WERI-Rb-1 (cell line): ENCODE results near the gene GTSF1L.

ENCODE experiments used
- DNase-seq: peaks from one replicate; pipeline ENCODE4 v3.0.0-alpha.2; 2020
- H3K27ac ChIP-seq: fragments of 250-450 bp; sonication (Bioruptor Pico); 2 replicates; pipeline ENCODE4 v1.5.1; 2020; ENCODE audit warnings: mild to moderate bottlenecking, moderate library complexity
- H3K27me3 ChIP-seq: fragments of 250-450 bp; sonication (Bioruptor Pico); 2 replicates; pipeline ENCODE4 v1.5.1; 2021; ENCODE audit warnings: mild to moderate bottlenecking, low read depth, moderate library complexity; ENCODE audit not compliant: insufficient read depth, severe bottlenecking
- H3K36me3 ChIP-seq: fragments of 250-450 bp; sonication (Bioruptor Pico); 2 replicates; pipeline ENCODE4 v1.5.1; 2020; ENCODE audit warnings: mild to moderate bottlenecking, moderate library complexity
- H3K4me3 ChIP-seq: 2 replicates; pipeline ENCODE4 v1.5.1; 2011; ENCODE audit warnings: low read depth, mild to moderate bottlenecking, control low read depth, low read length
- H3K9me3 ChIP-seq: fragments of 250-450 bp; sonication (Bioruptor Pico); 2 replicates; pipeline ENCODE4 v1.5.1; 2021; ENCODE audit warnings: mild to moderate bottlenecking, moderate library complexity; ENCODE audit not compliant: severe bottlenecking
- TF ChIP-seq, protein P1 (sequence below): IDR thresholded peaks from 2 replicates; pipeline ENCODE4 v1.5.1; 2011; ENCODE audit warnings: low read depth, mild to moderate bottlenecking, control low read depth, inconsistent platforms, low read length

The GTSF1L gene

DNA sequence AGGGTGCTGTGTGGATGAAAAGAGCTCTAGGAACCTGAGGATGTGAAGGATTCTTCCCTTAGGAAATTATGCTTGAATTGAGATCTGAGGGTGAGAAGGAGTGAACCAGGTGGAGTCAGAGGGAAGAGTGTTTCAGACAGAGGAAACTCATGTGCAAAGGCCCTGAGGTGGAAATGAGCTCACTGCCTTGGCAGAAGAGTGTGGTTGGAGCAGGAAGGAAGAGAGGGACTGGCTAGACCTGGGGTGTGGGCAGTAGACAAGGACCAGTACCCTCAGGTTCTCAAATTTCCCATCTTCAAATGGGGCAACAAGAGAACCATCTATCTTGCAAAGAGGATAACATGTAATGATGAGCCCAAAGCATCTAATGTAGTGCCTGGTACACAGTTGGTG, 24.0 kb upstream of the GTSF1L start:
- H3K9me3 ChIP-seq, result no peaks in the 10 kb centered on the region

DNA sequence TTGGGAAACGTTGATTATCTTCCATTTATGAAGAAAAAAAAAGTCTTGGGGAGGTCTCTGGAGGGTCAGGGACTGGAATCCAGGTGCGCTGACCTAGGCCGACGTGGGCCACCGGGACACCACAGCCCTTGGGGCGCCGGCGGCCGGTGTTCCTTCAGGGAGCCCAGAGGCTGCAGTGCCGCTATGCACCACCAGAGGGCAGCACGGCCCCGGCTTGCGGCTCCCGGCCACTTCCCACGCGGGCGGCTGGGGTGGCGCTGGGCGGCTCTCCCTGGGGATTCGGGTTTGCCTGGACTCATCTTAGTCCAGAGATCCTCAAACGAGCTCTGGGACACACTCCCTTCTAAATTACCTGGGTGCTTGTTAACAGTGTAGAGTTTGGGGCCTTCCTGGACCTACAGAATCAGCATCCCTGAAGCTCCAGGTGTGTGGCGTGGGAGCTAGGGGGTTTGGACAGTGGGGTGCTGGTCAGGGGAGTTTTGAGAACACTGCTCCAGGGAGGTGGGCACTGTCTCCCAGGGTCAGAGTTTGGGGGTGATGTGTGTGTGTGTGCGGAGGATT, 23.0 kb upstream of the GTSF1L start:
- peak; percentile 75 for DNase-seq
- TF ChIP-seq, protein P1, sequence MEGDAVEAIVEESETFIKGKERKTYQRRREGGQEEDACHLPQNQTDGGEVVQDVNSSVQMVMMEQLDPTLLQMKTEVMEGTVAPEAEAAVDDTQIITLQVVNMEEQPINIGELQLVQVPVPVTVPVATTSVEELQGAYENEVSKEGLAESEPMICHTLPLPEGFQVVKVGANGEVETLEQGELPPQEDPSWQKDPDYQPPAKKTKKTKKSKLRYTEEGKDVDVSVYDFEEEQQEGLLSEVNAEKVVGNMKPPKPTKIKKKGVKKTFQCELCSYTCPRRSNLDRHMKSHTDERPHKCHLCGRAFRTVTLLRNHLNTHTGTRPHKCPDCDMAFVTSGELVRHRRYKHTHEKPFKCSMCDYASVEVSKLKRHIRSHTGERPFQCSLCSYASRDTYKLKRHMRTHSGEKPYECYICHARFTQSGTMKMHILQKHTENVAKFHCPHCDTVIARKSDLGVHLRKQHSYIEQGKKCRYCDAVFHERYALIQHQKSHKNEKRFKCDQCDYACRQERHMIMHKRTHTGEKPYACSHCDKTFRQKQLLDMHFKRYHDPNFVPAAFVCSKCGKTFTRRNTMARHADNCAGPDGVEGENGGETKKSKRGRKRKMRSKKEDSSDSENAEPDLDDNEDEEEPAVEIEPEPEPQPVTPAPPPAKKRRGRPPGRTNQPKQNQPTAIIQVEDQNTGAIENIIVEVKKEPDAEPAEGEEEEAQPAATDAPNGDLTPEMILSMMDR, result peak; percentile 97
- H3K27ac ChIP-seq, result no peak overlapping the region
- H3K27me3 ChIP-seq, result peaks cover 44% of the 10 kb centered on the region
- no peaks in the 10 kb centered on the region for H3K9me3 ChIP-seq
- no peak overlapping the region for H3K4me3 ChIP-seq
- H3K36me3 ChIP-seq, result no peaks in the 10 kb centered on the region

More for the DNA sequence above, 24.0 kb upstream of the GTSF1L start:
- DNase-seq, result no peak
- Histone ChIP-seq H3K27me3 (peaks cover 53% of the 10 kb centered on the region), H3K4me3 (no peak overlapping the region), H3K36me3 (no peaks in the 10 kb centered on the region), H3K27ac (no peak overlapping the region)
- TF ChIP-seq, protein P1, result no peak

DNA sequence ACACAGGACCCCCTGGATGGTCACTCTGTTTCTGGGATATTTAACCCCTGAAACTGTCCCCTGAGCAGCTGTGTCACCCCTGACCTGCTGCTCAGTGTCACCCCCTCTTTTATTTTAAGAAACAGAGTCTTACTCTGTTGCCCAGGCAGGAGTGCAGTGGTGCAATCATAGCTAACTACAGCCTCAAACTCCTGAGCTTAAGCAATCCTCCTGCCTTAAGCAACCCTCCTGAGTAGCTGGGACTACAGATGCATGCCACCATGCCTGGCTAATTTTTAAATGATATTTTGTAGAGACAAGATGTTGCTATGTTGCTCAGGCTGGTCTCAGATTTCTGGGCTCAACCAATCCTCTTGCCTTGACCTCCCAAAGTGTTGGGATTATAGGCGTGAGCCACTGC, 21.5 kb upstream of the GTSF1L start:
- Histone ChIP-seq H3K4me3 (no peak overlapping the region), H3K27me3 (peaks cover 30% of the 10 kb centered on the region), H3K9me3 (no peaks in the 10 kb centered on the region), H3K36me3 (no peaks in the 10 kb centered on the region), H3K27ac (no peak overlapping the region)
- no peak for DNase-seq
- TF ChIP-seq, protein P1, result no peak

DNA sequence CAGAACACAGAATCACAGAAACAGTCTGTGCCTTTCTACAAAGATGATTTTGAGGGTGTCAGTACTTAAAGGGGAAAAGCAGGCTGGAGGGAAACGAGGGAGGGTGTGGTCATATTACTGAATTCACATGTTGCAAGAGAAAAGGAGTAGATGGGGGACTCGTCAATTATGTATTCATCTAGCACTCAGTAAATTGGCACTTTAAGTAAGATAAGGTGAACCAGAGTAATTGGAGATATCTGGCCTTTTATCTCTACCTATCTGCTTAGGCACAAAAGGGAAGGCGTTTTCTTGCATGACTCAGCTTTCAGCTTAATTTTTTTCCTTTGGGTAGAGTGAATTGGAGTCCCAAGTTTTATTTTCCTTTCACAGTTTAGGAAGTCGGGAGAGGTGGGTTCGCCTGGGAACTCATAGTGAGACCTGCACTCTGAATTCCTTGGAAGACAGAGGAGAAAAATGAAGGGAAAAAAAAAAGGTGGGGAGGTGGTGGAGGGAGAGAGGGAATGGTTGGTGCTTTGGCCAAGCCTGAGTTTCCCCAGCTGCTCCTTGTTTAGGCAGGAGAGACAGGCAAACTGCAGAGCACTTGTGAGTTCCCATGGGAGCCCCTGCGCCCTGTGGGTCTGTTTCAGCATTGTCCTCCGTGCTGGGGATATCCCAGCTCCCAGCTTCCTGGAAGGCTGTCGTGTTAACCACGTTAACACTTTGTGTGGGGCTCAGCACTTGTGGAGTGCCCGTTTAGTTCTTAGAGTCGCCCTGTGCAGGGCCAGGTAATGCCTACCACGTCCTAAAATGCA, 19.7 kb upstream of the GTSF1L start:
- H3K9me3 ChIP-seq, result no peaks in the 10 kb centered on the region
- no peak overlapping the region for H3K27ac ChIP-seq
- no peak overlapping the region for H3K4me3 ChIP-seq
- H3K27me3 ChIP-seq, result peaks cover 14% of the 10 kb centered on the region
- no peaks in the 10 kb centered on the region for H3K36me3 ChIP-seq
- DNase-seq, result no peak
- TF ChIP-seq, protein P1, result no peak

DNA sequence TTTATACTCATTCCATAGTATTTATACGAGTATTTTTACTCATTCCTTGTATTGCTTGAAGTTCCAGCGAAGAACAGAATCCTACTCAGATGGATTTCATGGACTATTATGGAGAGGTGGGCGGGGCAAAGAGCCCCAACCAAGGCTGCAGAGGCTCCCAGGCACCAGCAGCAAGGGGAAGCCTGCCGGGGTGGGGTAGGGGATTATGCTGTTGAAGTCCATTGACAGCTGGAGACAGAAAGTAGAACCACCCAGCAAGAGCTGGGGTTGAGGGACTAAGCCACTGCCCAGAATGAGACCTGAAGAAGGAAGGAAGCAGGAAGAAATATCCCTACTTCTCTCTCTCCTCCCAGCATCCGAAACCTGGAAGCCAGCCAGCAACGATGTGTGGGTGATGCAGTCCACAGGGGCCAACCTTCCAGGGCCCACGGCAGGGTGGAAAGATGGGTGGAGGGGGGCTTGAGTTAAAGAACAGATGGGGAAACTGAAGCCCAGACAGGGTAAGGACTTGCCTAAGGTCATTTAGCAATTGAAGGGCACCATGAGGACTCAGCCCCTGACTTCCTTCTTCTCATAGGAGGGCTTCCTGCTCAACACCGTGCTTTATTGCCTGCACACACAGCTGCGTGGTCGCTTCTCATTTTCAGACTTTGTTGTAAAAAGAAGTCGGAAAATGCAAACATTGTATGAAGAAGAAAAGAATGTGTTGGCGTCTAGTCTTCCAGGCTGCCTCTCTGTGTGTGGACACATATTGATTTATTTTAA, 18.3 kb upstream of the GTSF1L start:
- Histone ChIP-seq H3K36me3 (no peaks in the 10 kb centered on the region), H3K27me3 (peaks cover 3% of the 10 kb centered on the region), H3K27ac (no peak overlapping the region), H3K4me3 (no peak overlapping the region), H3K9me3 (no peaks in the 10 kb centered on the region)
- TF ChIP-seq, protein P1, result no peak
- peak; percentile 81 for DNase-seq
